ENCODE data around the gene FTCD. TPM values are rescaled to one million over a fixed set of nuclear protein-coding genes. Genes with fewer than 3 reads are reported as not detected.

Gene FTCD
- total RNA-seq, 1 donor from 2014 or later: 0.85 TPM

DNA sequence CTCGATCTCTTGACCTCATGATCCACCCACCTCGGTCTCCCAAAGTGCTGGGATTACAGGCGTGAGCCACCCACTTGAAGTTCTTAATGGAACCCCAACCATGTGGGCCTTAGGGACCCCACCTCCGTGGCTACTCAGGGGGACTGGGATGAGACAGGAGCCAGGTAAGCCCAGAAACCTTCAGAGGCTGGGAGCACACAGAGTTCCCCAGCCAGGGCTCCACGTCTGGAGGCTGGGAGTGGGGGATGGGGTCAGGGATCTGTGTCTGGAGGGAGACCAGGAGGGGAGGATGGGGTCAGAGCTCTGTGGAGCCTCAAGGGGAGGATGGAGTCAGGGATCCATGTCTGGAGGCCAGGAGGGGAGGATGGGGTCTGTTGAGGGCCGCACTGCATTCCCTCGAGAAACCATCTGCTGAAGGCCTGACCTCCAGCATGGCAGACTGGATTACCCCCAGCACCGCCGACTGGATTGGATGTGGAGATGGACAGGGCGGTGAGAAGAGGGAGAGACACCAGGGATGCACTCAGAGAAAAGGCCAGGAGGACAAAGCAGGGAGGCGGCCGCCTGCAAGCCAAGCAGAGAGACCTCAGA is 2.1 kb upstream of the FTCD start:
- H3K27ac ChIP-seq: no peak overlapping the region
- no peaks in the 10 kb centered on the region for H3K9me3 ChIP-seq
- no peak overlapping the region for H3K4me3 ChIP-seq
- peaks cover 0 to 5% of the 10 kb centered on the region in 2 donors for H3K36me3 ChIP-seq
- intact Hi-C loops (cut with DNase I): no loop called here
- H3K4me1 ChIP-seq: peaks cover 0 to 2% of the 10 kb centered on the region in 2 donors
- TF ChIP-seq, protein P1, sequence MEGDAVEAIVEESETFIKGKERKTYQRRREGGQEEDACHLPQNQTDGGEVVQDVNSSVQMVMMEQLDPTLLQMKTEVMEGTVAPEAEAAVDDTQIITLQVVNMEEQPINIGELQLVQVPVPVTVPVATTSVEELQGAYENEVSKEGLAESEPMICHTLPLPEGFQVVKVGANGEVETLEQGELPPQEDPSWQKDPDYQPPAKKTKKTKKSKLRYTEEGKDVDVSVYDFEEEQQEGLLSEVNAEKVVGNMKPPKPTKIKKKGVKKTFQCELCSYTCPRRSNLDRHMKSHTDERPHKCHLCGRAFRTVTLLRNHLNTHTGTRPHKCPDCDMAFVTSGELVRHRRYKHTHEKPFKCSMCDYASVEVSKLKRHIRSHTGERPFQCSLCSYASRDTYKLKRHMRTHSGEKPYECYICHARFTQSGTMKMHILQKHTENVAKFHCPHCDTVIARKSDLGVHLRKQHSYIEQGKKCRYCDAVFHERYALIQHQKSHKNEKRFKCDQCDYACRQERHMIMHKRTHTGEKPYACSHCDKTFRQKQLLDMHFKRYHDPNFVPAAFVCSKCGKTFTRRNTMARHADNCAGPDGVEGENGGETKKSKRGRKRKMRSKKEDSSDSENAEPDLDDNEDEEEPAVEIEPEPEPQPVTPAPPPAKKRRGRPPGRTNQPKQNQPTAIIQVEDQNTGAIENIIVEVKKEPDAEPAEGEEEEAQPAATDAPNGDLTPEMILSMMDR (IDR thresholded peaks at IDR 0.05): no peak
- DNase-seq (ENCODE audit: low spot score in 2 of 2): peak in 1 of 2 donors; percentile 46
- H3K27me3 ChIP-seq: no peaks in the 10 kb centered on the region

DNA sequence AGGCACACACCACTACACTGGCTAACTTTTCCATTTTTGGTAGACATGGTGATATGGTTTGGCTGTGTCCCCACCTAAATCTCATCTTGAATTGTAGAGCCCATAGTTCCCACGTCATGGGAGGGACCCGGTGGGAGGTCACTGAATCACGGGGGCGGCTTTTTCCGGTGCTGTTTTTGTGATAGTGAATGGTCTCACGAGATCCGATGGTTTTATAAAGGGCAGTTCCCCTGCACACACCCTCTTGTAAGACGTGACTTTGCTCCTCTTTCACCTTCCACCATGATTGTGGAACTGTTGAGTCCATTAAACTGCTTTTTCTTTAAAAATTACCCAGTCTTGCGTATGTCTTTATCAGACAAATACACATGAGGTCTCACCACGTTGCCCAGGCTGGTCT is 1.3 kb upstream of the FTCD start:
- intact Hi-C loops (cut with DNase I): no loop called here
- Histone ChIP-seq H3K4me1 (peaks cover 0 to 2% of the 10 kb centered on the region in 2 donors), H3K27me3 (no peaks in the 10 kb centered on the region), H3K27ac (no peak overlapping the region), H3K4me3 (no peak overlapping the region), H3K9me3 (no peaks in the 10 kb centered on the region), H3K36me3 (peaks cover 0 to 5% of the 10 kb centered on the region in 2 donors)
- TF ChIP-seq, protein P1 (IDR thresholded peaks at IDR 0.05): no peak
- DNase-seq (ENCODE audit: low spot score in 2 of 2): no peak

DNA sequence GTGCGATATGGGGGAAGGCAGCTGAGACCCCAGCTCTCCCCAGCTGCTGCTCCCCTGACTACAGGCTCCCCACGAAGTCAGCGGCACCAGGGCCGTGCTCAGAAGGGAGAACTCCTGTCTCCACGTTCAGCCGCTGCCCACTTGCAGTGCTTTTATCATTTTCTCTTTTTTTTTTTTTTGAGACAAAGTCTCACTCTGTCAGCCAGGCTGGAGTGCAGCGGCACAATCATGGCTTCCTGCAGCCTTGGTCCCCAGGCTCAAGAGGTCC is 933 bp upstream of the FTCD start:
- Histone ChIP-seq H3K27ac (no peak overlapping the region), H3K36me3 (peaks cover 0 to 3% of the 10 kb centered on the region in 2 donors), H3K4me3 (no peak overlapping the region), H3K4me1 (peaks cover 0 to 2% of the 10 kb centered on the region in 2 donors), H3K27me3 (no peaks in the 10 kb centered on the region), H3K9me3 (no peaks in the 10 kb centered on the region)
- intact Hi-C loops (cut with DNase I): no loop called here
- TF ChIP-seq, protein P1 (IDR thresholded peaks at IDR 0.05): no peak
- DNase-seq (ENCODE audit: low spot score in 2 of 2): no peak

DNA sequence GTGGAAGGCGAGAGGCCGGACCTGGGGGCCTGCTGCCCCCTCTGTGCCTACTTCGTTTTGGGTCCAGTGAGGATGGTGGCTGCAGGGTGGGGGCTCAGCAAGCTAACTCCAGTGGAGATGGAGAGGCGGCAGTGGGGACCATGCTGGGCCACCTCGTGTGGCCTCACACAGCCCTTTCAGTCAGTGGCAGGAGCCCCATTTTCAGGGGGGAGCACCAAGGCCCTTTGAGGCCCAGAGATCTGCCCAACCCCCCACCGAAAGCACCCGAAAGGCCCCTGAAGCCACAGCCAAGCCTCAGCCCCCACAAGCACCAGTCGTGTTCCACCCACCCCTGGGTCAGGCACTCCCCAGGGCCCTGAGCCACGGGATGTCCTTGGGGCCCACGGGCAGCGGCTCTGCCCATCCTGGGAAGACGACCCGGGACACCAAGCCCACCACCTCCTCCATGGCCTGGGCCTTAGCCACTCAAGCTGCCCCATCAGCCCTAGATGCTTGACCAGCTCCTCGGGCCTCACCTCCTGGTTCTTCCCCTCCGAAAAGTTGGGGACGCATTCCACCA is 345 bp downstream of the FTCD start:
- H3K27me3 ChIP-seq: no peaks in the 10 kb centered on the region
- no peaks in the 10 kb centered on the region for H3K9me3 ChIP-seq
- TF ChIP-seq, protein P1 (IDR thresholded peaks at IDR 0.05): no peak
- DNase-seq (ENCODE audit: low spot score in 2 of 2): peak in 1 of 2 donors; percentile 53
- no peak overlapping the region for H3K4me3 ChIP-seq
- no peak overlapping the region for H3K27ac ChIP-seq
- H3K4me1 ChIP-seq: peaks cover 0 to 2% of the 10 kb centered on the region in 2 donors
- no peaks in the 10 kb centered on the region for H3K36me3 ChIP-seq
- intact Hi-C loops (cut with DNase I): no loop called here

DNA sequence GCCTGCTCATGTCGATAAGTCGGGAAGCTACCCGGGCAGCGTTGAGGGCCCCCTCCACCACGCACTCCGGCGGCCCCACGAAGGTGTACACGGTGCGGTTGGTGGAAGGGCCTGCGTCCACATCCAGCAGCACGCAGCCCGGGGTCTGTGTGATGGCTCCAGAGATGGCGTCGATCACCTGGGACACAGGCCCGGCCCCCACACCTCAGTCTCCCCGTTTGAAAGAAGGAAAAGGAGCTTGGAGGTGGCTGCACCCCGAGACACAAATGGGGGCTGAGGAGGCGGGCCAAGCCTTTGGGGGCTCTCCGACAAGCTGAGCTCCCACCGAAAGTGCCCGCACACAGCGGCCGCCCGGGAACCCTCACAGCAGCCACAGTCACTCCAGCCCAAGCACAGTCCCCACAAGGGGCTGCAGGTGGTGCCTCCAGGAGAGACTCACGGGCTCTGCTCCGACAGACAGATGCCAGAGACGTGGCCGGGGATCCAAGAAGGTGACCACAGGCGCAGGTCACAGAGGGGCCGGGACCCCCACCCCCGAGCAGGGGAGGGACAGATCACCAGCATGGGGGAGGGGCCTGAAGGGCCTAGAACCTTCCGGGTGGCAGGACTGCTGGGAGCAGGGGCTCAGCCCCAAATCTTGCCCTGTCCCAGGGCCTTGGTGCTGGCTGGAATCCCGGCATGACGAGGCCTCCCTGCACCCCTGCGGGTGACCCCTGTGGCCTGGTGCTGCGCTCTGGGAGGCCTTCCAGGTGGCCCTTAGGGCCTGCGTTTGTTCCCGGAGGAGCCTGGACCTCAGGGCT is 1.0 kb downstream of the FTCD start:
- TF ChIP-seq, protein P1 (IDR thresholded peaks at IDR 0.05): no peak

More for the DNA sequence above, 1.0 kb downstream of the FTCD start:
- no peak overlapping the region for H3K4me3 ChIP-seq
- H3K27ac ChIP-seq: no peak overlapping the region
- H3K36me3 ChIP-seq: no peaks in the 10 kb centered on the region
- no peaks in the 10 kb centered on the region for H3K9me3 ChIP-seq
- intact Hi-C loops (cut with DNase I): no loop called here
- H3K27me3 ChIP-seq: no peaks in the 10 kb centered on the region
- H3K4me1 ChIP-seq: peaks cover 0 to 2% of the 10 kb centered on the region in 2 donors
- peak; percentile 4 to 59 for DNase-seq (ENCODE audit: low spot score in 2 of 2)
